ENCODE measurements around the gene SEPTIN3. TPM values are rescaled to one million over a fixed set of nuclear protein-coding genes. Genes with fewer than 3 reads are reported as not detected.

Gene SEPTIN3
- 1 to 10 TPM in 2 of 4 donors, under 1 TPM in 2; 0.76 to 1.2 (median 0.96) TPM for total RNA-seq

GRCh38 chr22:41969110-41969646 lies at the start of gene SEPTIN3:
Gene SEPTIN3, plus strand, starts transcription at chr22:41969443. Its CDS starts 2,050 bp downstream, at chr22:41971493.
- H3K4me3 ChIP-seq (ENCODE audit: low read depth, poor library complexity, severe bottlenecking): no peak within 1 kb of the TSS
- TF ChIP-seq POLR2A (IDR thresholded peaks at IDR 0.05) (no peak), CTCF (IDR thresholded peaks at IDR 0.05) (no peak)
- no peak for DNase-seq (ENCODE audit: low spot score in 2 of 2)
- 61 to 68% methylated on average over 6 to 8 of the region's 8 CpGs for WGBS, 2 donors
- intact Hi-C loops (cut with DNase I; ENCODE audit: low total_unique reads): loop anchor here (10.0 kb wide), 1 partner anchor 466 kb away; the partner anchor contains the start of gene NFAM1

GRCh38 chr22:41920271-41920976 lies 48.8 kb upstream of the SEPTIN3 start:
- TF ChIP-seq POLR2A (IDR thresholded peaks at IDR 0.05) (no peak), CTCF (IDR thresholded peaks at IDR 0.05) (no peak)
- 43 to 49% methylated on average over 16 to 19 of the region's 21 CpGs for WGBS, 2 donors
- DNase-seq (ENCODE audit: low spot score in 2 of 2): no peak
- intact Hi-C loops (cut with DNase I; ENCODE audit: low total_unique reads): no loop called here
- no peak overlapping the region for H3K4me3 ChIP-seq (ENCODE audit: low read depth, poor library complexity, severe bottlenecking)

- WGBS, 2 donors: 83 to 91% methylated on average over 5 of the region's 5 CpGs
- intact Hi-C loops (cut with DNase I; ENCODE audit: low total_unique reads): no loop called here
- no peak for DNase-seq (ENCODE audit: low spot score in 2 of 2)
- TF ChIP-seq CTCF (IDR thresholded peaks at IDR 0.05): no peak
- no peak for TF ChIP-seq POLR2A (IDR thresholded peaks at IDR 0.05)
- no peak overlapping the region for H3K4me3 ChIP-seq (ENCODE audit: low read depth, poor library complexity, severe bottlenecking)
These were observed 46.9 kb upstream of the SEPTIN3 start for GRCh38 chr22:41922328-41922727.

GRCh38 chr22:41922940-41923594 lies 46.2 kb upstream of the SEPTIN3 start:
- no peak overlapping the region for H3K4me3 ChIP-seq (ENCODE audit: low read depth, poor library complexity, severe bottlenecking)
- WGBS, 2 donors: 96 to 98% methylated on average over 4 of the region's 4 CpGs
- TF ChIP-seq POLR2A (IDR thresholded peaks at IDR 0.05) (no peak), CTCF (IDR thresholded peaks at IDR 0.05) (no peak)
- no peak for DNase-seq (ENCODE audit: low spot score in 2 of 2)
- intact Hi-C loops (cut with DNase I; ENCODE audit: low total_unique reads): no loop called here

- intact Hi-C loops (cut with DNase I; ENCODE audit: low total_unique reads): no loop called here
These were observed 45.5 kb upstream of the SEPTIN3 start for GRCh38 chr22:41923595-41924276.

More at GRCh38 chr22:41923595-41924276, 45.5 kb upstream of the SEPTIN3 start:
- DNase-seq (ENCODE audit: low spot score in 2 of 2): no peak
- no peak overlapping the region for H3K4me3 ChIP-seq (ENCODE audit: low read depth, poor library complexity, severe bottlenecking)
- 88 to 93% methylated on average over 14 of the region's 14 CpGs for WGBS, 2 donors
- no peak for TF ChIP-seq CTCF (IDR thresholded peaks at IDR 0.05)
- TF ChIP-seq POLR2A (IDR thresholded peaks at IDR 0.05): no peak
